ENCODE results near the gene MARS1.

- TF ChIP-seq EZH2 (optimal IDR thresholded peaks at IDR 0.05; ENCODE audit: low read depth, low read length) (no peak), CTCF (IDR thresholded peaks at IDR 0.05; ENCODE audit: low read length) (no peak)
These were observed 55.7 kb downstream of the MARS1 start for GRCh38 chr12:57543581-57543980.
